KMS-11 (cell line): ENCODE results near the gene KIAA0825.

Experiments used
- H2AFZ ChIP-seq: fragments of 200-600 bp; sonication (generic); 2 replicates; pipeline ENCODE4 v1.6.1; 2016; ENCODE audit warnings: antibody characterized with exemption, mixed run types, low read depth
- H3K27ac ChIP-seq: fragments of 200-600 bp; sonication (generic); 2 replicates; pipeline ENCODE4 v1.6.1; 2016; ENCODE audit warnings: mild to moderate bottlenecking, mixed run types
- H3K27me3 ChIP-seq: fragments of 200-600 bp; sonication (generic); 2 replicates; pipeline ENCODE4 v1.6.1; 2017; ENCODE audit warnings: mild to moderate bottlenecking, low read depth, mixed run types, moderate library complexity; ENCODE audit not compliant: insufficient read depth
- H3K36me3 ChIP-seq: fragments of 200-600 bp; sonication (generic); 2 replicates; pipeline ENCODE4 v1.6.1; 2017; ENCODE audit warnings: mild to moderate bottlenecking, mixed run types; ENCODE audit not compliant: insufficient read depth
- H3K4me1 ChIP-seq: fragments of 200-600 bp; sonication (generic); 2 replicates; pipeline ENCODE4 v1.6.1; 2016; ENCODE audit warnings: mild to moderate bottlenecking, low read depth, mixed run types; ENCODE audit not compliant: poor library complexity, severe bottlenecking
- H3K4me2 ChIP-seq: fragments of 200-600 bp; sonication (generic); 2 replicates; pipeline ENCODE4 v1.7.0; 2016; ENCODE audit warnings: mild to moderate bottlenecking, mixed run types
- H3K4me3 ChIP-seq: fragments of 200-600 bp; sonication (generic); IDR thresholded peaks from 2 replicates; pipeline ENCODE4 v1.6.1; 2017; ENCODE audit warnings: low read depth, low read length, mixed read lengths; ENCODE audit not compliant: insufficient read depth
- H3K79me2 ChIP-seq: fragments of 200-600 bp; sonication (generic); 2 replicates; pipeline ENCODE4 v1.6.1; 2016; ENCODE audit warnings: low read depth, mixed run types; ENCODE audit not compliant: insufficient read depth
- H3K9ac ChIP-seq: fragments of 200-600 bp; sonication (generic); 2 replicates; pipeline ENCODE4 v1.6.1; 2016; ENCODE audit warnings: mild to moderate bottlenecking, mixed run types
- H4K20me1 ChIP-seq: fragments of 200-600 bp; sonication (generic); 2 replicates; pipeline ENCODE4 v1.6.1; 2016; ENCODE audit warnings: mild to moderate bottlenecking, mixed run types; ENCODE audit not compliant: insufficient read depth
- CTCF ChIP-seq: fragments of 200-600 bp; sonication (generic); conservative IDR thresholded peaks from 2 replicates; pipeline ENCODE4 v1.6.1; 2017; ENCODE audit warnings: low read depth, mild to moderate bottlenecking, antibody characterized with exemption, low read length, moderate library complexity, mixed read lengths

The KIAA0825 gene

DNA sequence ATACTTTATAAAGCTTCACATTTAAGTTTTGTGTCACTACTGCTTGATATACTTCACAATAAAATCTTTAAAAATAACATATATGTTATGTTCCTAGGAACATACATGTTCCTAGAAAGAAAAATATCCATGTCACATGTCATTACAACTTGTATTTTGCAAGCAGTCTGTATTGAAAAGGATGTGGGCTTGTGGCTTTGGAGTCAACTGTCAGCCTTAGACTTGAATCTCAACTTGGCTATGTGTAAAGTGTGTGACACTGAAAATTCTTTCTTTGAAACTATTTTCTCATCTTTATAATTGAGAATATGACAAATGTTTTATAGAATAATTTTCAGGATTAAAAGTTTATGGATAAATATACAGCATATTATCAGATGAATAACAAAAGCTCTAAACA is 273.1 kb downstream of the KIAA0825 start:
- no peak overlapping the region for H2AFZ ChIP-seq
- no peaks in the 10 kb centered on the region for H3K36me3 ChIP-seq
- TF ChIP-seq CTCF, result no peak
- no peaks in the 10 kb centered on the region for H3K27me3 ChIP-seq
- H3K4me2 ChIP-seq, result no peak overlapping the region
- no peaks in the 10 kb centered on the region for H3K79me2 ChIP-seq
- no peaks in the 10 kb centered on the region for H3K4me1 ChIP-seq
- H3K27ac ChIP-seq, result no peak overlapping the region
- H3K9ac ChIP-seq, result no peak overlapping the region
- H4K20me1 ChIP-seq, result no peaks in the 10 kb centered on the region
- no peak overlapping the region for H3K4me3 ChIP-seq

GRCh38 chr5:94337617-94338016 is 280.8 kb downstream of the KIAA0825 start:
- Histone ChIP-seq H3K4me2 (no peak overlapping the region), H2AFZ (no peak overlapping the region), H3K4me1 (no peaks in the 10 kb centered on the region), H4K20me1 (no peaks in the 10 kb centered on the region), H3K36me3 (no peaks in the 10 kb centered on the region), H3K79me2 (no peaks in the 10 kb centered on the region), H3K27ac (no peak overlapping the region), H3K4me3 (no peak overlapping the region), H3K27me3 (no peaks in the 10 kb centered on the region), H3K9ac (no peak overlapping the region)
- no peak for TF ChIP-seq CTCF

DNA sequence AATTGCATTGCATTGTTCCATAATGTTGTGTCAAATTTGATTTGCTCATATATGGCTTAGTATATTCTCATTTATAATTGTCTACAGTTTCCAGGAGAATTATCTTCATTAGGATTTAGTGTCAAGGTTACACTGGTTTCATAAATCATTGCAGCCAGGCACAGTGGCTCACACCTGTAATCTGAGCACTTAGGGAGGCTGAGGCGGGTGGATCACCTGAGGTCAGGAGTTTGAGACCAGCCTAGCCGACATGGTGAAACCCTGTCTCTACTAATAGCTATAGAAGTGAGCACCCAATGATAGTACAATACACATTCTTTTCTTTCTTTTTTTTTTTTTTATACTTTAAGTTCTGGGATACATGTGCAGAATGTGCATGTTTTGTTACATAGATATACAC is 282.5 kb downstream of the KIAA0825 start:
- H2AFZ ChIP-seq, result no peak overlapping the region
- no peaks in the 10 kb centered on the region for H3K36me3 ChIP-seq
- no peaks in the 10 kb centered on the region for H3K79me2 ChIP-seq
- H3K9ac ChIP-seq, result no peak overlapping the region
- H3K4me1 ChIP-seq, result no peaks in the 10 kb centered on the region
- no peaks in the 10 kb centered on the region for H4K20me1 ChIP-seq
- no peak for TF ChIP-seq CTCF
- H3K27me3 ChIP-seq, result no peaks in the 10 kb centered on the region
- H3K4me3 ChIP-seq, result no peak overlapping the region
- H3K27ac ChIP-seq, result no peak overlapping the region
- H3K4me2 ChIP-seq, result no peak overlapping the region

DNA sequence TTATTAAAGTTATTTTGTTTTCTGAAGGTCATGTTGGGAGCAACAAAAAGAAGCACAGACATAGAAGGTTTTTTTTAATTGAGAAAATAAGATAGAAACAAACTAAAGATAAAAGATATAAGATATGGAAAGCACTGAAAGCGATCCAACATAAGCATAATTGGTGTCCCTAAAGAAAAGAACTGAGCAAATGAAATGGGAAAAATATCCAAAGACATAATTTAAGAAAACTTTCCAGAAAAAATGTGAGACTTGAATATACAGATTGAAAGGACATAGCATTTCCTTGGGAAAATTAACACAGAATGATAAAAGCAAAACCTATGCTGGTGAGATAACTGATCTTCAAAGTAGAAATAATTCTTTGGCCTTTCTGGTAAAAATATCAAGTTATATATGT is 289.3 kb downstream of the KIAA0825 start:
- Histone ChIP-seq H3K9ac (no peak overlapping the region), H2AFZ (no peak overlapping the region), H3K36me3 (no peaks in the 10 kb centered on the region), H4K20me1 (no peaks in the 10 kb centered on the region), H3K4me2 (no peak overlapping the region), H3K4me1 (no peaks in the 10 kb centered on the region), H3K79me2 (no peaks in the 10 kb centered on the region), H3K27me3 (no peaks in the 10 kb centered on the region), H3K27ac (no peak overlapping the region), H3K4me3 (no peak overlapping the region)
- no peak for TF ChIP-seq CTCF

DNA sequence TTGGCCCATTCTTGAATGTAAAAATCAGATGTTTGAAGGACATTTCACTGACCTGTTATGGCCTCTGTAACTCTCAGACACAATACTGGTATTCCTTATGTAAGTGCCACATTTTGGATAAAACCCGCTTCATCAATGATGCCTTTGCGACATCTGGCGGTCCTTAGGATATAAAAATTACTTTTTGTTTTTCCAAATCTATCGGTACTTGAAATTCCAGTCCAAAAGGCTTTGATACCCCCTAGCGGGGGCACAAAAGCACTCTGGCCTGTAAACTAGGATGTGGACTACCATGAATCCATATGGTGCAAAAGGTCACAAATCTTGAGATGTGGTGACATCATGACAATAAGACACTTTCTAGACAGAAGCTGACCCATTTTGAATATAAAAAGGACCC is 291.8 kb downstream of the KIAA0825 start:
- no peaks in the 10 kb centered on the region for H3K79me2 ChIP-seq
- no peaks in the 10 kb centered on the region for H4K20me1 ChIP-seq
- H3K4me1 ChIP-seq, result no peaks in the 10 kb centered on the region
- no peak overlapping the region for H3K9ac ChIP-seq
- no peaks in the 10 kb centered on the region for H3K27me3 ChIP-seq
- no peak overlapping the region for H3K27ac ChIP-seq
- H3K4me3 ChIP-seq, result no peak overlapping the region
- no peaks in the 10 kb centered on the region for H3K36me3 ChIP-seq
- no peak overlapping the region for H2AFZ ChIP-seq
- no peak for TF ChIP-seq CTCF
- H3K4me2 ChIP-seq, result no peak overlapping the region
